SKM-1 treated with dmso at 0.1 percent for 144 hours (cell line): Measurements from ENCODE around the gene RADIL.
A peak's percentile ranks its signal among the peaks of the same experiment; 100 is the strongest.

Source experiments
- DNase-seq: peaks from one replicate; lab custom pipeline; 2025; ENCODE audit not compliant: unreplicated experiment; lab: John Stamatoyannopoulos, UW

RADIL gene

GRCh38 chr7:4758111-4758510, 125.4 kb downstream of the RADIL start:
- DNase-seq, result no peak

- DNase-seq, result no peak
Measured at GRCh38 chr7:4755045-4755444, 128.5 kb downstream of the RADIL start.

GRCh38 chr7:4754433-4755010, 129.0 kb downstream of the RADIL start:
- no peak for DNase-seq

DNA sequence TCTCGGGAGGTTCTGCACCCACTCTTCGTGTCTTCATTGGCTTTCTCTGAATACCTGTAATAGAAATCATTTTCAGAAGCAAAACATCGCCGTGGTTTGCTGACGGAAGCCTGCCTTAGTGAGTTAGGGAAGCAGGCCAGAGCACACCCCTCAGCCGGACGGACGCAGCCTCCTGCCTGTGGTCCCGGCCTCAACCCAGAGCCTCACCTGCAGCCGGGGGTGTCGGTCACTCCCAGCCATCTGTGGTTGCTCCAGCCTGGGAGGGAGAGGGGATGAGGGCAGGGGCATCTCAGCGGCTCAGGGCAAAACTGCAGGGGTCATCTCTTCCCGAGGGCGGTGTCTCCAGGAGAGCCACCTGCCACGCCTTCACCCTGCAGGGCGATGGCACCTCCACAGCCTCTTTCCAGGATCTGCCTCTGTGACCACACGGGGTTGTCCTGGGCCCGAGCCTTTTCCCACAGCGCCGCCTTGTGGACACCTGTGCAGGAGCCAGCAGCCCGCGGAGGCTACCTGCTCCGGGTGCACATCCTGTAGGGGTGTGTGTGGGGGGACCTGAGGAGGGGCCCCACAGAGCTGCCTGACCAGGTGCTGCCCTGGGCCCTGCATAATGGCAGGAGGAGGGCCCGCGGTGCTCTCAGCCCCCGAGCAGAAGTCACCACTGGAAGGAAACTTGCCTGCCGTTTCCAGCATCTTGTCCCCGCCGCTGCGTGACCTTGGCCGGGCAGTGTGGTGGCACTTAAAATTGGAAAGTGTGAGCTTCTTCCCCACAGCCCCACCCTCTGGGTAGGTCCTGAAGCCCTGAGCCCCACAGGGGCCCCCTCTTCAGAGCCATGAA, 129.7 kb downstream of the RADIL start:
- DNase-seq, result peak; percentile 23

- no peak for DNase-seq
Measured at GRCh38 chr7:4751398-4751947, 132.0 kb downstream of the RADIL start.

DNA sequence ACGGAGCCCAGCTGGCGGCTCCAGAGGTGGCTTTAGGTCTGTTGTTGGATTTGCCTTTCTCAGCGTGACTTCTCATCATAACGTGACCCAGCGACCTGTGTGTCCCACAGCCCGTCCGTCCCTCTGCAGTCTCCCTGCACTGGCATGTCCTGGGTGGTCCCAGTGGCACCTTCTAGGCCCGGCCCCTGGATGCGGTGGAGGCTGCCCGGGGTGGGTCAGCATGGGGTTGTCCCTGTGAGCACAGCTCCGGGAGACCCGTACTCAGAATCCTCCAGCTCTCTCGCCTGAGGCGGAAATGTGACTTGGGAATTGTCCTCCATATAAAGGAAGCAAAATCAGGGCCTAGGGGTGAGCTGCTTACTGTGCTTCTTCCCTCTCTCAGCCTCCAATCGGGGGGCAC, 133.7 kb downstream of the RADIL start:
- no peak for DNase-seq

- DNase-seq, result no peak
Measured at GRCh38 chr7:4749363-4749762, 134.2 kb downstream of the RADIL start.
